DMS 273 (cell line): Measurements from ENCODE around the gene LTBP3.

ENCODE experiments used
- DNase-seq: peaks from one replicate; lab custom pipeline; 2025; ENCODE audit not compliant: unreplicated experiment; lab: John Stamatoyannopoulos, UW

Gene LTBP3

DNA sequence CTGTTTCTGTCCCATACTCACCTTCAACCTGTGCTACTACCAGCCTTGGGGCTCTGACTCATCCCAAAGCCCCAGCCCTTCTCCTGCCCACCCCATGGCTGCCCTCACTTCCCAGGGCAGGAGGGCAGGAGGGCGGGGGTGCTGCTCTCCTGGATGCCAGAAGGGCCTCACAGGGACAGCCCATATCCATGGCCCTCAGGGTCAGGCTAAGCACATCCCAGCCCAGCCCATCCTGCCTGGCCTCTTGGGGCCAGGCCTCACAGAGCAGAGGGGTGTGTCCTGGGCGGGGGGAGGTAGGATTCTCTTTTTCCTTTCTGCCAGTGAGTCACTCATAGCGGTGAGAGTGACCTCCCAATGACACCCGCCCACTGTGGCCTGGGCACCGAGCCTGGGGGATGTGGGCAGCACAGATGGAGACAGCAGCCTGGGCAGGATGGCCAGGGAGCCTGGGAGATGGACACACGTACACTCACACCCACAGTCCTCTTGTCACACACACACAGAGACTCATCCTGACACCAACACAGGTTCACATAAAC lies 2.4 kb downstream of the LTBP3 start:
- DNase-seq, result no peak

DNA sequence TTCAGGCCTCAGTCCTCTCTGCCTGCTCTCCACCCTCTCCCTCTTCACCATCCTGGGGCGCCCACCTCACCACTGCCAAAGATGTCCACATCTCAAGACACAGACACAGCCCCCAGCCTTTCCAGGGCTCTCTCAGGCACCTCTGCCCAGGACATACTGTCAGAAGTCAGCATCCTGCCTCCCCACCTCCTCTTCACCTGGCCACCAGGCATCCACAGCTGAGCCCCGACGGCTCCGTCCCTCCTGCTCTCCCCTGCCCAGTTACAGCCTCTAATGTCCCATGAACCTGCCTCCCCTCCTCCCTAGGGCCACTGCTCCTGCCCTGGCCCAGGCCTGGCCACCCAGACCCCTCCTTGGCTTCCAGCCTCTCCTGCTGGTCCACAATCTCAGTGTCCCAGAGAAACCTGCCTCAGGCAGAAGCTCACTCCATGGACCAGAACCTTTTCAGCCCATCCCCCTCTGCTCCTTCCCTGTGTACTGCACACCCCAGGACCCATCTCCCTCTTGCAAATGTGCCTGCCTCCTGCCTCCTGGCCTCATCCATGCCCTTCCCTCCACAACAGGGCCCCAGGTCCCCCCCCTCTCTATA lies 3.2 kb downstream of the LTBP3 start:
- no peak for DNase-seq

DNA sequence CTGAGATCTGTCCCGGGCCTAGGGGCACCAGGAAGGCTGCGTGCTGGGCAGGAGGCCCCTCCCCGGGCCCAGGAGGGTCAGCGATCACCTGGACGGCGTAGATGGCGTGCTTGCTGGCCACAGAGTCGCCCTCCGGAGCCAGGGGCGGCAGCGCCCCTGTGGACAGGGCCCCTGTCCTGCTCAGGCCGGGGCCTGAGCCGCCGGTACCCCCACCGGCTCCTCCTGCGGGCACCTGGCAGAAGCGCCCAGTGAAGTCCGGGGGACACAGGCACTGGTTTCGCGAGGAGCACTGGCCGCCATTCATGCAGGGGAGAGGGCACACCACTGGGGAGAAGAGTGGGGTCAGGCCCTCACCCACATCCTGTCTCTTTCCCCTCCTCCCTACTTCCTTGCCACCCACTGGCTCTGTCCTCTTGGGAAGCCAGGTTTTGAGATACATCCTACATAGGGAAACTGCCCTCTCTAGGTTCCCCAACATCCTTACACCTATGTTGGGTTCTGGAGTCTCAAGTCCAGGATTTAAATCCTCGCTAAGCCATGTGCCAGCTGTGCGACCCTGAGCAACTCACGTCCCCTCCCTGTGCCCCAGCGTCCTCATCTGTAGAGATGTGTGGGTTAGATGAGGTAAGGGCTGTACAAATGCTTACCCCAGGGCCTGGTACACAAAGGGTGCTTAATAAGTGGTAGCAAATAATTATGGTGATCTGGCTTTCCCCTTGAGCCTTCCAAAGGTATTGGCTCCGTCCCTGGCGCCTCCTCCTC lies 3.9 kb downstream of the LTBP3 start:
- DNase-seq, result no peak

DNA sequence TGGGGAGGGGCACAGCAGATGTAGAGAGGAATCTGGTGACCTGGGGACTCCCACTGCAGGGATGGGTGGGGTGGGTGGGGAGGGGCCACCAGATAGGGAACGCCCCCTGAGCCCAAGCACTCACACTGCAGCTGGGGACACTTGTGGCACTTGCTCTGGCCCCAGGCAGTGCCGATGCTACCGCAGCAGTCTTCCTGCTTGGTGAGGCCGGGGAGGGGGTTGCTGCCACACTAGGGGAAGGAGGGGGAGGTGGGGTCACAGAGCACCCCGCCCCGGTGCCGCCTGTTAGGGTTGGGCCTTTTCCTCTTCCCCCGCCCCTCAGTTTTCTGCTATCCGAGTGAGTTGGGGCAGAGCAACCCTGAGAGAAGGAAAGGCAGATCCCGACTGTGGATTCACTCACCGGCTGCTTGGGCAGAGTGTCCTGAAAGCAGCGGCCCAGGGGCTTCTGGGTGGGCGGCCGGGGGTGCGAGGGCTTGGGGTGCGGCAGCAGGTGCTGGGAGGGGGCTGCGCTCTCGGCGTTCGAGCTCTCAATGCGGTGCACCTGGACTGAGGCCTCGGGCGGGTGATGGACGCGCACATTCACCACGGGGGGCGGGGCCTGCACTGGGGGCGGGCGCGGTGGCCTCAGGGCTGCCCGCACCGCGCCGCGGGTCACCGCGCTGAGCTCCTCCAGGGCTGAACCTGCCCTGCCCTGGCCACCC lies 4.7 kb downstream of the LTBP3 start:
- DNase-seq, result no peak

DNA sequence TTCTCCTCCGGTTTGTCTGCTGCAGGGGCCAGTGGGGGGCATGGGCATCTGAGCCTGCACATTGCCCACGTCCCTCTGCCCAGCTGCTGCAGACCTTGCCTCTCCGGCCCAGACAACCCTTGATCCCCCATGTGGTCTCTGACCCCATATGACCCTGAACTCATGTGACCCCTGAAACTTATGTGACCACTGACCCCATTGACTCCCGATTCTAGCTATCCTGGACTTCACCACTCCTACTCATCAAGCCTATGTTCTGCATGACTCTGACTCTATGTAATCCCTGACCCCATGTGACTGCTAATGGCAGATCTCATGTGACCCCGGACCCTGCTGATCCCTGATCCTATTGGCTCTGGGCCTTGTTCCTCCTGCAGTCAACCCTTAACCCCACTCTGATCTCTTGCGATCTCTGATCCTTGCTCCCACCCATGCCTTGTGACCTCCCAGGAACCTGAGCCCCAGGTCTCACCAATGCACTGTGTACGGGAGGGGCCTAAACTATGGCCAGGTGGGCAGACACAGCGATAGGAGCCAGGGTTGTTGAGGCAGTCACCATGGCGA lies 5.7 kb downstream of the LTBP3 start:
- DNase-seq, result no peak

DNA sequence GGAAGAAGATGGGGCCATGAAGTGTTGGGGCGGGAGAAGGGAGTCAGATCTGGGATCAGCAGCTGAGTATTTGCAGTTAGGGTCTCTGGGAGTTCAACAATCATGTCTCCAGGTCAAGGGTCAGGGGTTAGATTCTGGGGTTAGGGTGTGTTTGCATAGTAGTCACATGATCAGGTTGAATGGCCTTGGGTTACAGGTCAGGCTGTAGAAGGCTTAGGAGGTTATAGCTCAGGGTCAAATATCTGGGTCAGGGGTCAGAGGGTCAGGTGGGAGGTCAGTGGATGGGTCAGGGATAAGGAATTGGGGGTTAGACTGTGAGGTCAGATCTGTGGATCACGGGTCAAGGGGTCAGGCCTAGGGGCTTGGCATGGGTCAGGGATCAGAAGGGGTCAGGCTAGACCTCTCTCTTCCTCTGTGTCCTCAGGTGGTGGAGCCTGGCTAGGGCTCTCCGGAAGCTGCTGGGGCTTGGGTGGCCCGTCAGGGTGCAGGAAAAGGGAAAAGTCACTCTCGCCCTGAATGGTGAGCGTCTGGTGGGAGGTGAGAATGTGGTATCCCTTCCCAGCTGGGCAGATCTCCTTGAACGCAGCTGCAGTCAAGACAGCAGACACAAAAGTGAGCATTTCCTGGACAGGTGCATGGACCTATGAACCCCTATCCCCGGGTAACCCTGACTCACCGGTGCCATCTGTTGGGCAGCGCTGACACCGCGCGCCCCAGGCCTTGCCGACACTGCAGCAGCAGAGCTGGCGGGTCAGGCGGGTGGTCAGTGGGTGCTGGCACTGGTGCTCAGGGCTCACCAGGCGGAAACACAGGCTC lies 6.4 kb downstream of the LTBP3 start:
- DNase-seq, result peak; percentile 65

DNA sequence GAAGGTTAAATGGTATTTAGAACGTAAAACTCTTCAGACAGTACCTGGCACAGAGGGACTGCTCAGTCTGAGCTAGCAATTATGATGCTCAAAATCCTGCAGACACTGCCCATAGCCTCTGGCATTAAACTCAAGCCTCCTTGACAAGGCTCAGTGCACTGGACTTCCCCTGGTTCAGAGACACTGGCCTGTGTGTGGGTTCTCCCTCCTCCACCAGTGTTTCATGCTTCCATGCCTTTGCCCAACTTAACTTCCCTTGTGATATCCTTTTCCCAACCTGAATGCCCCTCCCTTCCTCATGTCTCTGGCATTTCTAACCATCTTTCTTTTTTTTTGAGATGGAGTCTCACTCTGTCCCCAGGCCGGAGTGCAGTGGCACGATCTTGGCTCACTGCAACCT lies 9.1 kb downstream of the LTBP3 start:
- no peak for DNase-seq

DNA sequence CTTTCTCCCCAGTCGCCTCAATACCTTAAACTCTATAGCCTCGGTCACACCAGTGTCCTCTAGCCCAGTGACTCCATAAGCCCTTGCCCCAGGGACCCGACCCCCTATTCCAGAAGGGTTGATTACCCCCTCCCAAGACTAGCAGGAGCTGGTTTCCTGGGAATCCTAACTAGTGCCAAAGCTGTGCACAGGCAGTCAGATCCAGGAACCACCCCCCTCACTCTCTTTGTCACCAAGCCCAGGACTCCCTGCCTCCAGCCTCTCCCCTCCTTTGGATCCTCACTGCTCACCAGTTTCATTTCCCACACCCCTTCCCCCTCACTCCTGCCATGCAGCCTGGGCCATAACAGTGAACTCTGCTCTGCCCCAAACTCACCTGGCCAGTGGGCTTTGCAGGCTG lies 9.8 kb downstream of the LTBP3 start:
- DNase-seq, result no peak

DNA sequence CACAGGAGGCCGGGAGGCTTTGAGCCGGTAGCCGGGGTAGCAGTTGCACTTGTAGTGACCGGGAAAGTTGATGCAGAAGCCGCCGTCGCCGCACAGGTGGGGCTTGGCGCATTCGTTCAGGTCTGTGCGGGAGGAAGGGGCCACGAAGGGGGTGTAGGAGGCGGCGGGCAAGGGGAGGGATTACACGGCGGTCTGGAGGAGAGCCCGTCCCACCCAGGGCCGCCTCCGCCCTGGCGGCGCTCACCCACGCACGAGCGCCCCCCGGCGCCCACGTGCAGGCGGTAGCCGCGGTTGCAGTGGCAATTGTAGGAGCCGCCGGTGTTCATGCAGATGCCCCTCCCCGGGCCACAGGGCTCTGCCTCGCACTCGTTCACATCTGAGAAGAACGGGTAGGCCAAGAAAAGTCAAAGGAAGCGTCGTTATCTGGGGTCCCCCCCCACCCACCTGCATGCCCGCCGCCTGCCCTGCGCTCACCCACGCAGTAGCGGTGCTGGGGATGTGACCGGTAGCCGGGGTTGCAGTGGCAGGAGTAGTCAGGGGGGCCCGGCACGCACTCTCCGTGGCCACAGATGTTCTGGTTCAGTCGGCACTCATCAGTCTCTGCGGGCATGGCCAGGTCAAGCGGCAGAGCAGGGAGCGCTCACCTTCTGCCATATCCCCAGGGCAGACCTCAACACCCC lies 10.6 kb downstream of the LTBP3 start:
- DNase-seq, result no peak

DNA sequence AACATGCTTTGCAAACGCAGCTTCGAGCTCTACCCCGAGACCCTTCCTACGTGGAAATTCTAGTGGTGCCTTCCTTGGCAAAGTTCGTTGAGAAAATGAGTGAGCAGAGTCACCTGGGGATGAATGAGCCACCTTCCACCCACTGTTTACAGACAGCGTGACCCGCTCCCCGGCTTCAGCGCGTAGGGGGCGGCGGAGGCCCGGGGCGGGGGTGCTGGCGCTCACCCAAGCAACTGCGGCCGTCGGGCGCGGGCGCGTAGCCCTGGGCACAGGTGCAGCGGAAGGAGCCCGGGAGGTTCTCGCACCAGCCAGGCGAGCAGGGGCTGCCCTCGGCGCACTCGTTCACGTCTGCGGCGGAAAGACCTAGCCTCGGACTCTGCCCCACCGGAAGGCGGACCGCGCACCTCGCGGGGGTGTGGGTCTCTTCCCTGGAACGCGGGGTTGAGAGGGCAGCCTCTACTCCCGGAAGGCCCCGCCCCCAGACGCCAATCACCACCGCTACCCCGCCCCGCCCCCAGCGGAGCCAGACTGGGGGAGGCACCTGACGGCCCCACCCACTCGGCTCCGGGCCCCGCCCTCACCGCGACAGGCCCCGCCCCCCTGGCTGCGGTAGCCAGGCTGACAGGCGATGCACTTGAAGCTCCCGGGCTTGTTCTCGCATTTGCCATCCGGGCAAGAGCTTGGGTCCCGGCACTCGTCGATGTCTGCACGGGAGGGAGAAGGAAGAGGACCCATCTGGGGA lies 11.8 kb downstream of the LTBP3 start:
- DNase-seq, result peak; percentile 86

DNA sequence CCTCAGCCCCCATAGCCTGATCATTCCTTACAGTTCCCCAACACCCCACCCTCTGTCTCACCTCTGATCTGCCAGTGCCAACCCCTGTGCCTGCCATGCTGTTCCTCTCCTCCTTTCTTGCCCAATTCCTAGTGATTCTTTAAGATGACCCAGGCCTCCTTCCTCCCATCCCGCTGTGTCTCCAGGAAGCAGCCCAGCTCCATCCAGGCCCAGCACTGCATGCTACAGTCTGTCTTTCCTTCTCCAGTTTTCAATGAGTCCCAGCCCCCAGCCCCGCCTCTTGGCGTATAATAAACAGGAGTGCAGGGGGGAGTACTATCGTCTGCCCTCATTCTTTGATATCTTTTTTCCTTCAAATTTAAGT lies 12.3 kb downstream of the LTBP3 start:
- DNase-seq, result no peak

DNA sequence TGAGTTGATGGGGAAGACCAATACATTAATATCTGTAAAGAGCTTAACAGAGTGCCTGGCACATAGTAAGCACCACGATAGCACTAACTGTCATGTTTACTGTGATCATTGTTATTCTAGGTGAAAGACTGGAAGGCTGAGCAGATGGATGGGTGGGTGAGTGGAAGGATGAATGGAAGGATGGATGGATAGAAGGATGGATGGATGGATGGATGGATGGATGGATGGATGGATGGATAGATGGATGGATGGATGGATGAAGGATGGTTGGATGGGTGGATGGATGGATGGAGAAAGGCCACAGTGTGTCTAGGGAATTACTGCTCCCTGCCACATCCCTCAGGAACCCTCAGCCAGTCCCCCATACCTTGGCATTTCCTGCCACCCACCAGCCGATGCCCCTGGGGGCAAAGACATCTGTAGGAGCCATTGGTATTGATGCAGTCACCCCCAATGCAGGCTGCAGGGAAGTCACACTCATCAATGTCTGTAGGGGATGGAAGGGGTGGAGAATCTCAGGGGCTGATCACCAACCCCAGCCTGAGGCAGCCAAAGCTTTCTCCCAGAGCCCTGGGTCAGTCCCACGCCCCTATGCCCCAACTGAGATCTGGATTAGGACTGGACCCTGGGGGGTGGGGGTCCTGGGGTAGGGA lies 15.3 kb downstream of the LTBP3 start:
- no peak for DNase-seq

DNA sequence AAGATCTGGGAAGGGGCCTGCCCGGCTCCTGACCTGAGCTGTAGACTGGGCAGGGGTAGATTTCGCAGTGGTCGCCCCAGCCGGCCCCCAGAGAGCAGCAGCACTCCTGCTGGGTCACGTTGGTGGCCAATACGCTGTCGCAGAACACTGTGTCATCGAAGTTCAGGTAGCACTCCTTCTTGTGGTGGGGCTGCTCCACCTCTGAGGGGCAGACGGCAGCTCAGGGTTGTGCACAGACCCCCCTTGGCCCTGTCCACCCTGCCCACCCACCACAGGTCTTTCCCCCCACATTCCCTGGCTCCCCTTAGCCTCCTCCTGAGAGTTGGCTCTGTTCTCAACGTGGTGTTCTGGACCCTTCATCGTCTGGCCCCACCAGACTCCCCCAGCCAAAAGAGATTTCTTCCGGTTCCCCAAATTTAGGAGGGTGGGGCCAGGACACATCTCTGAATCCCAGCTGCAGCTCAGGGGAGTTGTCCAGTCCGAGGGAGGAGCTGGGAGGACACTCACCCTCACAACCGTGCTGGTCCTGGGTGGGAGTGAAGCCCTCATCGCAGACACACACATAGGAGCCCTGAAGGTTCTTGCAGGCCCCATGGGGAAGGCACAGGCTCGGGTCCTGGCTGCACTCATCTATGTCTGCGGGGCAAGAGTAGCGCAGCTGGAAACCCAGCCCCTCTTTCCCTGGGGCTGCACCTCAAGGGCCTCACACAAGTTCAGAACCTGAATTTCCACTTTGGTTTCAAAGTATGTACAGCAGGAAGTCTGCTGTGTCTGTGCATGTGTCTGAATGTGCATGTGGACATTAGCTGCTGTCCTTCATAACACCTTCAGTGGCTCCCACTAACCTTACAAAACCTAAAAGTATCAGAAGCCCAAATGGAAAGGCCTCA lies 16.8 kb downstream of the LTBP3 start:
- DNase-seq, result no peak

DNA sequence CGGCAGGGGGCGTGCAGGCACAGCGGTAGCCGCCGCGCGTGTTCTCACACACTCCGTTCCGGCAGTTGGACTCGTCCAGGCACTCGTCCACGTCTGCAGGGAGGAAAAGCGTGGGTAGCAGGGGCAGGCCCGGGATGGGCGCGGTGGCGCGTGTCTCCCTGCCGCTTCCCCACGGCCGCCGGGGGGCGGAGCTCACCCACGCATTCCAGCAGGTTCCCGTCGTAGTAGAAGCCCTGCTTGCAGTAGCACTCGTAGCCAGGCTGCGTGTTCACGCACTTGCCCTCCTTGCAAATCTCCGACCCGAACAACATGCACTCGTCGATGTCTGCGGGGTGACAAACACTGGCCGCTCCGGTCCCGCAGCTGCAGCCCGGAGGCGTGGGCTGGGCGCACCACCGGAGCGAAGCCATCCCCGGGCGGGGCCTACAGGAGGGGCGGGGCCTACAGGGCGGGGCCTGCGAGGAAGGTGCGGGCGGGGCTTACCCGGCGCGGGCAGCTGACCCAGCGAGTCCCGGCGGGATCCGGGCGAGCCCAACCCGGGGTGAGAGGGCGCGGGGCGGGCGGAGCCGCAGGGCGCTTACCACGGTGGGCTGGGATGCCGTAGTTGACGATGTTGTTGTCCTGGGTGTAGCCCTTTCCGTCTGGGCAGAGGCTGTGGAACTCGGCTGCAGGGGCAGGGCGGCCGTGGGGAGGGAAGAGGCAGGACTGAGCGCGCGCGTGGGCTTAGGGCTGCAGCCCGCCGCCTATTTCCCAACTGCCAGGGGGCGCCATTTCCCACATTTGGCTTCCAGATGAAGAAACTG lies 17.7 kb downstream of the LTBP3 start:
- DNase-seq, result peak; percentile 91

DNA sequence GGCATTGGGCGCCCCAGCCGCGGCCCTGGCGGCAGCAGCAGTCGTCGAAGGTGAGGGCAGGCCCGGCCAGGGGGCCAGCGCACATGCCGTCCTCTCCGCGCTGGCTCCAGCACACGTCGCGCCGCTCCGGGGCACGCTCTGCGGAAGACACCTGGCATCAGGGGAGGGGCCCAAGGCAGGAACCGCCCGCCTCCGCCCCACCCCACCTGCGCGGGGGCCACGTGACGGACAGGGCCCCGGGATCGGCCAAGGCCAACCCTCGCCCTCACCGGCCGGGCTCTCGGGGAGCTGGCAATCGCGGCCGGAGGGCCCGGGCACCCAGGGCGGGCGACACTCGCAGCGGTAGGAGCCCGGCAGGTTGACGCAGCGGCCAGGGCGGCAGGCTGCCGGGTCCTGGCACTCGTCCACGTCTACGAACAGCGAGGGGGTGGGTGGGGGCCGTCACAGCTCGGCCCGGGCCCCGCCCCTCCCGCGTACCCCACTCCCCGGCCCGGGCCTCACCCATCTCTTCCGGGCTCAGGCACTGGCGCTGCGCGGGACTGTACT lies 18.3 kb downstream of the LTBP3 start:
- peak; percentile 78 for DNase-seq

DNA sequence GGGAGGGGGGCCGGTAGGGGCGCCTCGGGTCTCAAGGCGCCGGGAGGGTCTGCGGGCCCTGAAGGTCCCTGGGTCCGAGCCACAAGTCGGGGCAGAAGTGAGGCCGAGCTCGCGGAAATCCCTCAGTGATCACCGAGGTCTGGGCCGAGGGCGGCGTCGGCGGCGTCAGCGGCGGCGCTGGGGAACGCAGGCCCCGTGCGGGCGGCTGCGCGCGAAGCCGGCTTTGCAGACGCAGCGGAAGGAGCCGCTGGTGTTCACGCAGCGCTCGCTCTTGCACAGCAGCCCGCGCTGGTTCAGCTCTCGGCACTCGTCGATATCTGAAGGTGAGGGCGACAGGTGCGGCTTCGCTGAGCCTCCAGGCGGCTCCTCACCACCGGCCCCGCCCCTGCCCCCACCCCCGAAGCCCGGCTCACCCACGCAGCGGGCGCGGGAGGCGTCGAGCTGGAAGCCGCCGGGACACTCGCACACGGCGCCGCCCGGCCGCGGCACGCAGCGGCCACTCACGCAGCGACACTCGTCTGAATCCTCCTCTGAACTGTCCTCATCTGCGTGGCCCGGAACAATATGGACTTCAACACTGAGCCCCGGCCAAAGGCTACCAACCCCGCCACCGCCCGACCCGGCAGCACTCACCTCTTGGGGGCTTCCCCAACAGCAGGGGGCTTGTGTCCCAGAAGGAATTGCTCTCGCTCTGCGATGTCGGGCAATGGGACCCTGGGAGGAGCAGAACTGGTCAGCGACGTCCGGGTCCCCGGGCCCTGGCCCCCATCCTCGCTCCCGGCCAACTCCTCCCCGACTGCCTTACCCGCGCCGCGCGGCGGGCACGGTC lies 19.0 kb downstream of the LTBP3 start:
- no peak for DNase-seq
